Stimulated activated CD8-positive, alpha-beta memory T cell treated with anti-CD3 and anti-CD28 coated beads, Interleukin-12 subunit alpha, Interleukin-12 subunit beta, amount 100 ng/mL, for 1 hour (primary cell): ENCODE results near the gene RAMP1.
"Not testable (repeated sequence)": the region's sequence is repeated elsewhere in the genome, so short reads cannot be mapped to it uniquely, and the experiment has no call there.

ENCODE experiments used
- DNase-seq: peaks from one replicate; pipeline ENCODE4 v3.0.0-alpha.2; 2020; ENCODE audit warnings: low read depth

RAMP1 gene

DNA sequence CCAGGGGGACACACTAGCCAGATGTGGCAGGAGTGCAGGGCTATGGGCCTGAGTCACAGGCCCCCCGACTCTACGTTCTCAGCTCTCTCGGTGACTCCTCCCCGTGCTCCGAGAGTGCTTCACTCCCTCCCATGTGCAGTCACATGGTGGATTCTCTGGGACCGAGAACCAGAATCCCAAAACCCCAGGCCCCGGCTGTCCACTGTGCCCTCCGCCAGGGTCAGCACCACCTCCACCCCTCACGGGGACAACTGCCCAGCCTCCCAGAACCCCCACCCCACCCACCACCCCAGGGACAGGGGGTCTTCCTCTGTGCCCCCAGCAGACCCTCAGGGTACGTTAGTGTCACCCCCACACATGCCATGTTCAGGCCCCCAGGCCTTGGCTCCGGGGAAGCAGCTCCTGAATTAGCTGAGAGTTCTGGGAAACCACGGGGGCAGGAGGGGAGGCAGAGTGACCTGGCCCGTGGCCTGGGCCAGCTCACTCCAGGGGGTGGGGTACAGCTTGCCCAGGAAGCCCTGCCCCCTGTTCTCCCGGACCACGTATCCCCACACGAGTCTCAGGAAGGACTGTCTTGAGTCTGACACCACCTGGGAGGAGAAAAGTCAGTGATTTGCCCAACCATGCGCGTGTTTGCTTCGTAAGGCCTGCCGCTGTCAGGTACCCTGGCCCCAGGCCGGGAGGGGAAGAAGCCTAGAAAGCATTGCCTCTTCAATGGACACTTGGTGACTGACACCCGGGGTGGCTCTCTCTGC lies 4.4 kb downstream of the RAMP1 start:
- no peak for DNase-seq

- DNase-seq: no peak
Measured at GRCh38 chr2:237864444-237864931, 5.1 kb downstream of the RAMP1 start.

DNA sequence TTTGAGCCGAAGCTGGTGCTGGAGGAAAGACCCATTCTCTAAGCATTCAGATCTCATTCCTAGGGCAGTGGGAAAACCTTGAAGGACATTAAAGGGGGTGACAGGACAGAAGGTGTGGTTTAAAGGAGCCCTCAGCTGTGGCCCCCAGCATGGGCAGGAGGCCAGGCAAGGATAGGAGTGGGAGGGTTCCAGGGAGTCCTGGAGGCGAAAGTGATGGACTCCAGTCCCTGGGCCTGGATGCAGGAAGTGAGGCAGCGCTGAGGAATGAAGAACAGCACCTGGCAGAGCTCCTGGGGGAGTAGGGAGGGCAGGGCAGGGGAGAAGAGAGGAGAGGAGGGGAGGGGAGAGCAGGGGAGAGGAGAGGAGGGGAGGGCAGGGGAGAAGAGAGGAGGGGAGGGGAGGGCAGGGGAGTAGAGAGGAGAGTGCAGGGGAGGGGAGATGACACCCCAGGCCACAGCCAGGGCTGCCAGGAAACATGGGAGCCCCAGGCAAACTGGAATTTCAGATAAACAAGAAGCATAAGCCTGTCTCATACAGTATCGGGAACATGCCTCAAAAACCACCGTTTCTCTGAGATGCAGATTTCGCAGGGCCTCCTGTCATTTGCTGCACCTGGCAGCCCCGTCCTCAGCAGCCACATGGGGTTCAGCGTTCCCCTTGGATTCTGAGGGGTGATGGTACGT lies 5.7 kb downstream of the RAMP1 start:
- DNase-seq: no peak

GRCh38 chr2:237865623-237866041 lies 6.2 kb downstream of the RAMP1 start:
- no peak for DNase-seq

DNA sequence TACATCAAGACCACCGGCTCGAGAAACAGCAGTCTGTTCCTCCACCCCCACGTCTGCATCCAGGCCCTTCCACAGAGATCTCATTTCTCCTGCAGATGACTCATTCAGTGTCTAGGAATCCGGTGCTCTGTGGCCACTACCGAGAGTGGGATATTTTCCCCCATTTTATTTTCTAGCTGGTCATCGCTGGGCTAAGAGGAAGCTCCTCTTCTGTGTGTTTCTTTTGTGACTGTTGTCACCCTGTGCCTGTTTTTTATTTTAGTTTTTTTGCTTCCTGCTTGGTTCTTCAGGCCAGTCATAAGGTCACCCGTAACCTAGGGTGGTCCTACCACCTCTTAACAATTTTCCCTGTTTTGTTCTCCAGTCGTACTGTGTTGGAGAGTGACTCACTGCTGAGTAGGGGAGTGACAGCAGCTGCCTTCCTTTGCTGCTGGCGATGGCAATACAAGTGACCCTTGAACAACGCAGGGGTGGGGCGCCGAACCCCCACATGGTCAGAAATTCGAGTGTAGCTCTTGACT lies 6.7 kb downstream of the RAMP1 start:
- DNase-seq: no peak

- no peak for DNase-seq
Measured at GRCh38 chr2:237867465-237867864, 8.0 kb downstream of the RAMP1 start.

- DNase-seq: not testable (repeated sequence)
Measured at GRCh38 chr2:237868074-237868473, 8.7 kb downstream of the RAMP1 start.

- DNase-seq: no peak
Measured at GRCh38 chr2:237868631-237869342, 9.4 kb downstream of the RAMP1 start.

- DNase-seq: no peak
Measured at GRCh38 chr2:237869343-237870102, 10.1 kb downstream of the RAMP1 start.

DNA sequence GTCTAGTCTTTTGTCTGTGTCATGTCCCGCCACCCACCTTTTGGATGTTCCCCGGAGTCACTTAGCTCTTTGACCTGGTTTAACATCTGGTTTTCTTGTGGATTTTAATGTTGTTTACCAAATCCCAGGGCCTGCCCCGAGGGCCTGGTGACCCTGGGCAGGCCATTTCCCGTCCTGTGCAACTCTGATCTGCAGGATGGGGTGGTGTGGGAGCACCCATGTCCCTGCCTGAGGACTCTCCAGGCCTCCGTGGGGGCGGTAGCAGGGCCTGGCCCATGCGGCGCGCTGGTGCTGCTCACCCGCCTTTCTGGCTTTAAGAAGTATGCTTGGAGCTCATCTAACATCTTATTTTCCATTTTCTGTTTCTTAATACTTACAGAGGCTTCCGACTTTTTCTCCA lies 10.7 kb downstream of the RAMP1 start:
- DNase-seq: no peak

DNA sequence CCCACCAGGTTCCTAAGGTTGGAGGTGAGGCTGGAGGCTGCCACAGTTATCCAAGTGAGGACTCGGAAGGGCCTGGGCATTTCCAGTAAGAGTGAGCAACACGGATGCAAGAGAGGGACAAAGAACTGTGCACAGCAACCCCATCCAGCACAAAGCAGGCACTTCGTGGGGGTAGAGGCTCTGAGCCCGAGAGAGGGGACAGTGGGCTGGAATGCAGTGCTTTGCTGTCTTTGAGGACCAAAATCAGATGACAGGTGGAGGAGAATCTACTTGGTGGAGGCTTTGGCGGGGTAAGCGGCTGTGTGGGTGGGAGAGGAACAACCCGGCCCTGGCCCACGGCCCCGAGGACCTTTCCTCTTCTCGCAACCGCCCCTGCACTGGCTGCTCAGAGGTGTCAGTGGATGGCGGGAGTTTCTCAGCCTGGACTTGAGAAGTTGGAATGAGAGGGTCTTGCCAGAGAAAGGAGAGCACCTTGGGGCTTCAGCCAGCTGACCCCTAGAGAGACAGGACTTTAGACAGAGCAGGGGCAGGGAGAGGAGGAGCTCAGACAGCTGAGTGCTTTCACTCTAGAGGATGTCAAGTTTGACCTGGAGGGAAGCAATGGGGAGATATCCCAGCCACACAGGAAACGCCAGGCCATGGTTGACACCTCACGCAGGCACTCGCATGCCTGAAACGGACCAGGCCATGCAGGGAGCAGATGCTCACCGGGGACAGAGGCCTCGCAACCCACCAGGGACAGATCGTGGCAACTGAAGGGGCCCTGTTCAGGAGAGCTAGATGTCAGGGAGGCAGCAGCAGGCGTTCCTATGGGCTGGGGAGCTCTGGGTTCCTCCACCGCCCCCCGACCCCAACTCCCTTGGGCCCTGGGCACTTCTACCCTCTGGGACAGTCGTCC lies 11.6 kb downstream of the RAMP1 start:
- DNase-seq: no peak

DNA sequence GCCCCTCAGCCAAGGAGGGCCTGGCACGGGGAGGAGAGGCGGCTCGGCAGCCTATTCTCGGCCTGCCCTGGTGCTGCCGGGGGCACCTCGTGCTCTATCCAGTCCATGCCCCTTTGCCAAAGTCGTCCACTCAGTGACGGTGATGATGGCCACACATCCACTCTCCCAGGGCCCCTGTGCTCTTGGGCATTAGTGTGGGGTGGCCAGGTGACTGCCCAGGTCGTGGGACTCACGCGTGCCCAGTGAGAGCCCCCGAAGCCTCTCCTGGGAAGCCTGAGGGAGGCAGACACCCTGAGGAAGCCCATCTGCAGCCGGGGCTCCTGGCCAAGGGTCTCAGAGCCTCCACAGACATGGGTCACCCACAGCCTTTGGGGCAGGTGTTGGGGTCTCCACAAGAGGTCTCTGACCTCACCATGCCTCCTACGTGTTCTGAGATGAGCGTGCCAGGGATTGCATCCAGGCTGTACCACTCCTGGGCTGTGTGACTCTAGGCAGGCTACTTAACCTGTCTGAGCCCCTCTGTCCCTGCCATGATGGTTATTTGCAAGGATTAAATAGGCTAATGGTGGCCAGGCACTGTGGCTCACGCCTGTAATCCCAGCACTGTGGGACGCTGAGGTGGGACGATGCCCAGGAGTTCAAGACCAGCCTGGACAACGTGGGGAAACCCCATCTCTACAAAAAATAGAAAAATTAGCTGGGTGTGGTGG lies 12.9 kb downstream of the RAMP1 start:
- no peak for DNase-seq

- DNase-seq: no peak
Measured at GRCh38 chr2:237873421-237873831, 14.0 kb downstream of the RAMP1 start.

DNA sequence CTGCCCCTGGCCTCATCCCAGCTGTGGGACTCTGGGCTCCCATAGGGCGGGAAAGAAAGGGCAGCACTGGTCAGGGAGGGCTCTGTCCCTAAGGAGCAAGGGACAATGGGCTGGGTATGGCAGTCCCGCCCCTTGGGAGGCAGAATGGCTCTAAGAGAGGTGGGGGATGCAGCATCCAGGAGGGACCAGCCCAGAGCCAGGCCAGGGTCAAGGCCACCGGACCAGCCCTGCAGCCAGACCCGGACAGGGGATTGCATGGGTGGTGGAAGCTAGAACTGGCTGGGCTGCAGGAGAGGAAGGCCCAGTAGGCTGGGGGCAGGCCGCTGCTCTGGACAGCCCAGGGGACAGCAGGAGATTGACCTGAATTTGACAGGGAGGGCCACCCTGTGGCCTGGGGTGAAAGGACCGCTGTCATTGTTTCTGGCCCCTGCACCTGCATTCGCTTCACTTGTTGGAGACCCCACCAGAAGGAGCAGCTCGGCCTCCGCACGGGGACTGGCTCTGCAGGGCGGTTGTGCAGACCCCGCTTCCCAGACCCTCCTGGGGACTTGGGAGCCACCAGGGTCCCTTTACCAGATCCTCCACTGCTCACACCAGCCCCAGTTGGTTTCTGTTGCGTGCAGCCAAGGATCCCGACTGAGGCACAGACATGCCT lies 14.6 kb downstream of the RAMP1 start:
- no peak for DNase-seq

DNA sequence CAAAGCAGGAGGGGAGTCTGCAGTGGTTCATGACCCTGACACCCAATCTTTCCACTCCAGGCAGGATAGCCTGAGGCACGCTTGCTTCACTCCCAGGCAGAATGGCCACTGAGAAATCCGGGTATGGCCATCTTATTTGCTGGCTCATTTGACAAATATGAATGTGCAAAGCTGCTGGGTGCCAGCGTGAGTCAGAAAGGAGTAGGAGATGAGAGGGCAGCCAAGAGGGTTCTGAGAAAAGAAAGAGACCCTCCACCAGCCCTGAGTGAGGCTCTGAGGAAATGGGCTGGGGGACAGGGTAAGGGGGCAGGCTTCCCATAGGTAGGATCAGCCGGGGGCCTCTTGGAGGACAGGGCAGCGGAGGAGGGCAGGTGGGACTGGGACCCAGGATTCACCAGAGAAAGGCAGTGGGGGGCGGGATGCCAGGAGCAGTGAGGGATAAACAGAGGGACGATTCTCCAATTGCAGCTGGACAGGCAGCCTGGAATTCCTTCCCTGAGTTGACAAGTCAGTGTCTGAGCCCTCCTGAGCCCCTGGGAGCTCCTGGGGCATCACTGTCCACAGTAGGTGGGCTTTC lies 15.2 kb downstream of the RAMP1 start:
- no peak for DNase-seq

DNA sequence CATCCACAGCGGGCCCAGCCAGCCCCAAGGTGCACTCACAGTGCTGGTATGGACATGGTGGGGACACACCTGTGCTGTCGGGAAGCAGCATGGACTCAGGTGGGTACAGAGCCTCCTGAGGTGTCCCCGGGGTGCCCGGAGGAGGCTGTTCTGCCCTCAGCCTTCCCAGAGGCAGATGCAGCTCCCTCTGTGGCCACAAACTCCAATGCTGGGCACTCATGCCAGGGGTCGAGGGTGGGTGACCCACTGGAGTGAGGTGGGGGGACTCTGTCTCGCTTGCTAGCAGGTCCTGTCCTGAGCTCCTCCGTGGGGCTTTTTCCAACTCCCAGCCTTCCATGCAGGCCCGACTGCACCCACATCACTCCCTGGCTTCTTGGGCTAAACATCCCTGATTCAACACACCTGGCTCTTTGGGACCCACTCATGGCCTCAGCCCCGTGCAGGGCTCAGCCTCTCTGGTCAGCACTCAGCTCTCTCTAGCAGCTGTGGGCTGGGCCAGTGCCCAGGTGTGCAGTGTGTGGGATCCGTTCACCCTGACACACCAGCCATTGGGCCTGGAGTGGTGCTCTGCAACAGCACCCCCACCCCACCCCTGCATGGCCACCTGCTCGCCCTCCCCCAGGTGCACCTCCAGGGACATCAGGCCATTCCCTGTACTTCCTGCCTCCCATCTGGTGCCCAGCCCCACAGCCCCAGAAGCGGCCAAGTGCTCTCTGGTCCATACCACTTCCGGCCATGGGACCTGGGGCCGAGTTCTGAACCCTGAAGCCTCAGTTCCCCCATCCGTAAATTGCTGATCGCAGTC lies 16.0 kb downstream of the RAMP1 start:
- DNase-seq: no peak

DNA sequence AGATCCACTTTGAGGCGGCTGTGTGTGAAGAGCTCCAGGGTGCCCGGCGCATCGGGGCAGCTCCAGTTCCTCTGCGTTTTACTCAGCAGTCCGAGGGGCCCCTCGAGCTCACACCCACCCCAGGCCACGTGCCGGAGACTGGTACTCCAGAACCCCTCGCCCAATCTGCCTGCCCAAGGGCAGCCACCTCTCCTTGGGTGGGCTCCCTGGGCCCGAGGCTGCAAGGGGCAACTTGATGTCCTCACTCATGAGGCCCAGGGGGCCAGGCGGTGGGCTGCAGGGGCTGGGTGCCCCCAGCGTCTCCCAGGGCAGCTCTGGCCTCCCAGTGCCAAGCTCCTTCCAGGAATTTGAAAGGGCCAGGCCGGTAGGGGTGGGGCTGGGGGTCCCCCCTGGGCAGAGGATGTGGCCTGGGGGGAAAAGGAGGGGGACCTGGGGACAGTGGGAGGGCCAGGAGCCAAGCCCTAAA lies 16.7 kb downstream of the RAMP1 start:
- DNase-seq: no peak

DNA sequence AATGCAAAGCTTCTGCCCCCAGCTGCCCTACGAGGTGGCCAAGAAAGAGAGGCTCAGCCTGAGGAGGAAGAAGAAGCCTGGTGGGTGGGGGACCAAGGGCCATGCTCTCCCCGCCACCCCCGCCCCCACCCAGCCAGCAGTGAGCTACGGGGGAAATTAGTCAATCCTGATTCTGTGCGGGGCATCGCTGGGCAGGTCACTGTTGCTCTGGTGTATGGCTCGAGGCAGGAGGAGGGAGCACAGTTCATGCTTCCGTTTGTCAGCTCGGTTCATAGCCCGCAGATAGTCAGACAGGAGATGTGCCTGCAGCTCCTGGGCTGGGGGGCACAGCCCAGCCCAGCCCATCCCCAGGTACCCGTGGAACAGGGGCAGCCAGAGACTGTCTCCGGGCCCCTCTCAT lies 17.1 kb downstream of the RAMP1 start:
- no peak for DNase-seq
